Upper lobe of left lung (tissue), 4 donors: ENCODE data around the gene MRPL22.

Experiments used
- CTCF ChIP-seq, 6 experiments: fragments of 450-650 bp in 4 of 6; fragments of 200-600 bp in 2 of 6; sonication (generic) in 2 of 6; IDR thresholded peaks; one replicate each; pipeline ENCODE4 v1.5.1; 2016 to 2019; ENCODE audit warnings: antibody characterized with exemption in 6 of 6
- EP300 ChIP-seq, 4 donors: sonication (generic); formaldehyde crosslinking; IDR thresholded peaks; one replicate each; pipeline ENCODE4 v1.5.1; 2017; ENCODE audit warnings: antibody characterized with exemption in 4 of 4, control low read depth in 2 of 4
- POLR2AphosphoS5 ChIP-seq, 2 donors: sonication (generic); formaldehyde crosslinking; IDR thresholded peaks; one replicate each; pipeline ENCODE4 v1.5.1; 2017; ENCODE audit warnings: antibody characterized with exemption in 2 of 2

GRCh38 chr5:154995679-154996078, 54.8 kb downstream of the MRPL22 start:
- TF ChIP-seq CTCF (IDR thresholded peaks at IDR 0.05) (no peak), POLR2AphosphoS5 (IDR thresholded peaks at IDR 0.05) (no peak), EP300 (IDR thresholded peaks at IDR 0.05) (no peak)
